Astrocyte (in vitro differentiated cells and primary cell): ENCODE measurements around the gene TLL2. TPM values are rescaled to one million over a fixed set of nuclear protein-coding genes. Genes with fewer than 3 reads are reported as not detected.

ENCODE experiments used
- DNase-seq: peaks from one replicate; pipeline ENCODE4 v3.0.0-alpha.2; 2010; ENCODE audit warnings: low read depth
- FAIRE-seq: peaks from 2 replicates; lab custom pipeline; 2011; peaks lifted over from hg19 to GRCh38; lab: Jason Lieb, UNC
- H2AFZ ChIP-seq: 2 replicates; pipeline ENCODE4 v1.6.0; 2012; ENCODE audit warnings: low read depth, low read length, inconsistent platforms
- H3K27ac ChIP-seq: 2 replicates; pipeline ENCODE4 v1.5.1; 2011; ENCODE audit warnings: low read depth, low read length, inconsistent platforms
- H3K27me3 ChIP-seq: 2 replicates; pipeline ENCODE4 v1.6.0; 2011; ENCODE audit warnings: low read length, inconsistent platforms; ENCODE audit not compliant: insufficient read depth
- H3K36me3 ChIP-seq: 2 replicates; pipeline ENCODE4 v1.5.1; 2011; ENCODE audit warnings: low read length, inconsistent platforms; ENCODE audit not compliant: insufficient read depth
- H3K4me1 ChIP-seq: 2 replicates; pipeline ENCODE4 v1.5.1; 2011; ENCODE audit warnings: low read length, inconsistent platforms; ENCODE audit not compliant: insufficient read depth
- H3K4me2 ChIP-seq: 2 replicates; pipeline ENCODE4 v1.6.0; 2012; ENCODE audit warnings: low read length, inconsistent platforms
- H3K4me3 ChIP-seq: 2 replicates; pipeline ENCODE4 v1.5.1; 2011; ENCODE audit warnings: low read depth, mild to moderate bottlenecking, low read length, inconsistent platforms; ENCODE audit not compliant: insufficient read depth
- H3K79me2 ChIP-seq: 2 replicates; pipeline ENCODE4 v1.6.0; 2012; ENCODE audit warnings: mild to moderate bottlenecking, low read length, inconsistent platforms; ENCODE audit not compliant: insufficient read depth
- H3K9ac ChIP-seq: 2 replicates; pipeline ENCODE4 v1.6.0; 2012; ENCODE audit warnings: mild to moderate bottlenecking, low read length, inconsistent platforms
- H3K9me3 ChIP-seq: 2 replicates; pipeline ENCODE4 v1.5.1; 2012; ENCODE audit warnings: low read depth, mild to moderate bottlenecking, low read length, inconsistent platforms; ENCODE audit not compliant: insufficient read depth
- H4K20me1 ChIP-seq: 2 replicates; pipeline ENCODE4 v1.6.0; 2012; ENCODE audit warnings: low read length, inconsistent platforms; ENCODE audit not compliant: insufficient read depth
- H3K27ac Mint-ChIP-seq: one replicate; pipeline ENCODE4 v1.8.0; 2021; ENCODE audit warnings: mild to moderate bottlenecking, mixed read lengths; ENCODE audit not compliant: unreplicated experiment
- H3K27me3 Mint-ChIP-seq: one replicate; pipeline ENCODE4 v1.8.0; 2021; ENCODE audit warnings: low read depth, mixed read lengths; ENCODE audit not compliant: unreplicated experiment
- H3K36me3 Mint-ChIP-seq: one replicate; pipeline ENCODE4 v1.8.0; 2021; ENCODE audit warnings: low read depth, mixed read lengths; ENCODE audit not compliant: unreplicated experiment
- H3K4me1 Mint-ChIP-seq: one replicate; pipeline ENCODE4 v1.8.0; 2021; ENCODE audit warnings: low read depth, mixed read lengths; ENCODE audit not compliant: unreplicated experiment
- H3K4me3 Mint-ChIP-seq: one replicate; pipeline ENCODE4 v1.8.0; 2021; ENCODE audit warnings: mild to moderate bottlenecking, moderate library complexity, mixed read lengths; ENCODE audit not compliant: unreplicated experiment
- H3K9me3 Mint-ChIP-seq: one replicate; pipeline ENCODE4 v1.8.0; 2021; ENCODE audit warnings: mild to moderate bottlenecking, mixed read lengths; ENCODE audit not compliant: unreplicated experiment
- CTCF ChIP-seq: IDR thresholded peaks from 2 replicates; pipeline ENCODE4 v1.5.1; 2011; ENCODE audit warnings: low read depth, mild to moderate bottlenecking, inconsistent platforms, low read length, moderate library complexity; ENCODE audit not compliant: insufficient read depth
- EZH2 ChIP-seq: IDR thresholded peaks from 2 replicates; pipeline ENCODE4 v1.6.1; 2012; ENCODE audit warnings: mild to moderate bottlenecking, low read length, inconsistent platforms; ENCODE audit not compliant: insufficient read depth
- total RNA-seq: library from RNA; stranded (reverse); gene quantifications from 2 replicates; pipeline ENCODE4 v1.2.1, GENCODE V29; 2021

Gene TLL2
- total RNA-seq, 1 donor from 2014 or later, result 7.6 TPM

GRCh38 chr10:96360766-96361165 is 153.0 kb downstream of the TLL2 start:
- H3K9me3 Mint-ChIP-seq, result peaks cover 5% of the 10 kb centered on the region

GRCh38 chr10:96360331-96360730 is 153.4 kb downstream of the TLL2 start:
- Mint-ChIP-seq H3K27ac (no peak overlapping the region), H3K4me3 (no peak overlapping the region), H3K9me3 (peaks cover 6% of the 10 kb centered on the region), H3K4me1 (no peaks in the 10 kb centered on the region), H3K27me3 (peaks cover 16% of the 10 kb centered on the region), H3K36me3 (no peaks in the 10 kb centered on the region)
- Histone ChIP-seq H3K27me3 (no peaks in the 10 kb centered on the region), H3K4me2 (no peak overlapping the region), H3K9ac (no peak overlapping the region), H3K4me1 (no peaks in the 10 kb centered on the region), H3K4me3 (no peak overlapping the region), H4K20me1 (no peaks in the 10 kb centered on the region), H3K9me3 (no peaks in the 10 kb centered on the region), H2AFZ (no peak overlapping the region), H3K36me3 (no peaks in the 10 kb centered on the region), H3K79me2 (no peaks in the 10 kb centered on the region), H3K27ac (no peak overlapping the region)
- no peak for TF ChIP-seq EZH2
- no peak for TF ChIP-seq CTCF
- no peak for FAIRE-seq
- DNase-seq, result no peak

More at GRCh38 chr10:96360766-96361165, 153.0 kb downstream of the TLL2 start:
- Histone ChIP-seq H3K9ac (no peak overlapping the region), H3K9me3 (no peaks in the 10 kb centered on the region), H4K20me1 (no peaks in the 10 kb centered on the region), H3K36me3 (no peaks in the 10 kb centered on the region), H3K79me2 (no peaks in the 10 kb centered on the region), H3K4me3 (no peak overlapping the region), H3K4me1 (no peaks in the 10 kb centered on the region), H3K27me3 (no peaks in the 10 kb centered on the region), H3K27ac (no peak overlapping the region), H2AFZ (no peak overlapping the region), H3K4me2 (no peak overlapping the region)
- DNase-seq (no peak), FAIRE-seq (no peak)
- Mint-ChIP-seq H3K4me3 (no peak overlapping the region), H3K27ac (no peak overlapping the region), H3K36me3 (no peaks in the 10 kb centered on the region), H3K27me3 (peaks cover 15% of the 10 kb centered on the region), H3K4me1 (no peaks in the 10 kb centered on the region)
- TF ChIP-seq CTCF, result no peak
- TF ChIP-seq EZH2, result no peak

GRCh38 chr10:96359616-96360015 is 154.1 kb downstream of the TLL2 start:
- no peak overlapping the region for H3K4me2 ChIP-seq
- no peak overlapping the region for H3K27ac Mint-ChIP-seq
- no peaks in the 10 kb centered on the region for H3K79me2 ChIP-seq
- no peaks in the 10 kb centered on the region for H3K36me3 ChIP-seq
- DNase-seq (no peak), FAIRE-seq (no peak)
- H3K36me3 Mint-ChIP-seq, result no peaks in the 10 kb centered on the region
- H3K4me1 Mint-ChIP-seq, result no peaks in the 10 kb centered on the region
- no peaks in the 10 kb centered on the region for H3K27me3 ChIP-seq
- peaks cover 6% of the 10 kb centered on the region for H3K9me3 Mint-ChIP-seq
- no peak overlapping the region for H3K27ac ChIP-seq
- no peaks in the 10 kb centered on the region for H4K20me1 ChIP-seq
- H3K4me1 ChIP-seq, result no peaks in the 10 kb centered on the region
- no peak for TF ChIP-seq EZH2
- TF ChIP-seq CTCF, result no peak
- no peaks in the 10 kb centered on the region for H3K9me3 ChIP-seq
- no peak overlapping the region for H3K4me3 ChIP-seq
- no peak overlapping the region for H2AFZ ChIP-seq
- H3K4me3 Mint-ChIP-seq, result no peak overlapping the region
- peaks cover 16% of the 10 kb centered on the region for H3K27me3 Mint-ChIP-seq
- no peak overlapping the region for H3K9ac ChIP-seq
